ENCODE data around the gene SAMD4A.

Gene SAMD4A

DNA sequence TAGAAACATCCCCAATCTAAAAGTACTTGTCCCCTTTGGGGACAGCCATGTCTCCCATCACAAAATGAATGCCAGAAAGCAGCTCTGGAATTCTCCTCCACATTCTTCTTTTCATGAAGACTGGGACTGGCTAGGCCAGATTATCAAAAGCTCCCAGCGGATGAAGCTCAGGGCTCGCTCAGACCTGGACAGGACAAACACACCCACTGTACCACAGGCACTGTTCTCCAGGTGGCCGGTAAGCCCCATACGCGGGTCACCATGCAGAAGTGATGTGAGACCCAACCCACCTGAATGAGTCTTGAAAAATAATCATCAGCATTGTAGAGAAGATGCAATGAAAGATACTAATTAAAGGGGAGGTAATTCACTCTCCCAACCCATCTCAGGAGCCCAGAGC is 250.6 kb downstream of the SAMD4A start:
- ChIA-PET POLR2A (no interaction called here), CTCF (interaction anchor here (0.8 to 5.4 kb wide), 4 partner anchors 11 to 307 kb away, joined by 3 to 77 read pairs (median 4); partner anchors contain the start of gene CGRRF1)
- no peak for DNase-seq (ENCODE audit: low read depth, low spot score)
- TF ChIP-seq, protein P1, sequence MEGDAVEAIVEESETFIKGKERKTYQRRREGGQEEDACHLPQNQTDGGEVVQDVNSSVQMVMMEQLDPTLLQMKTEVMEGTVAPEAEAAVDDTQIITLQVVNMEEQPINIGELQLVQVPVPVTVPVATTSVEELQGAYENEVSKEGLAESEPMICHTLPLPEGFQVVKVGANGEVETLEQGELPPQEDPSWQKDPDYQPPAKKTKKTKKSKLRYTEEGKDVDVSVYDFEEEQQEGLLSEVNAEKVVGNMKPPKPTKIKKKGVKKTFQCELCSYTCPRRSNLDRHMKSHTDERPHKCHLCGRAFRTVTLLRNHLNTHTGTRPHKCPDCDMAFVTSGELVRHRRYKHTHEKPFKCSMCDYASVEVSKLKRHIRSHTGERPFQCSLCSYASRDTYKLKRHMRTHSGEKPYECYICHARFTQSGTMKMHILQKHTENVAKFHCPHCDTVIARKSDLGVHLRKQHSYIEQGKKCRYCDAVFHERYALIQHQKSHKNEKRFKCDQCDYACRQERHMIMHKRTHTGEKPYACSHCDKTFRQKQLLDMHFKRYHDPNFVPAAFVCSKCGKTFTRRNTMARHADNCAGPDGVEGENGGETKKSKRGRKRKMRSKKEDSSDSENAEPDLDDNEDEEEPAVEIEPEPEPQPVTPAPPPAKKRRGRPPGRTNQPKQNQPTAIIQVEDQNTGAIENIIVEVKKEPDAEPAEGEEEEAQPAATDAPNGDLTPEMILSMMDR (IDR thresholded peaks at IDR 0.05; ENCODE audit: insufficient read depth, low read length, missing control alignments) = no peak
- H3K4me3 ChIP-seq (ENCODE audit: low read depth, low read length) = no peak overlapping the region

- ChIA-PET POLR2A (interaction anchor here (0.9 kb wide), 1 partner anchor 22 kb away, joined by 3 read pairs; no protein-coding TSS in a partner anchor), CTCF (interaction anchor here (0.8 to 5.4 kb wide), 6 partner anchors 12 to 308 kb away, joined by 3 to 77 read pairs (median 4); partner anchors contain the start of gene CGRRF1)
- TF ChIP-seq, protein P1 (IDR thresholded peaks at IDR 0.05; ENCODE audit: insufficient read depth, low read length, missing control alignments) = no peak
- DNase-seq (ENCODE audit: low read depth, low spot score) = peak; percentile 65
- no peak overlapping the region for H3K4me3 ChIP-seq (ENCODE audit: low read depth, low read length)
These were observed 251.5 kb downstream of the SAMD4A start for GRCh38 chr14:54818201-54819133.

- ChIA-PET POLR2A (no interaction called here), CTCF (no interaction called here)
- TF ChIP-seq, protein P1 (IDR thresholded peaks at IDR 0.05; ENCODE audit: insufficient read depth, low read length, missing control alignments) = no peak
- H3K4me3 ChIP-seq (ENCODE audit: low read depth, low read length) = no peak overlapping the region
- no peak for DNase-seq (ENCODE audit: low read depth, low spot score)
These were observed 255.8 kb downstream of the SAMD4A start for GRCh38 chr14:54822685-54823084.

DNA sequence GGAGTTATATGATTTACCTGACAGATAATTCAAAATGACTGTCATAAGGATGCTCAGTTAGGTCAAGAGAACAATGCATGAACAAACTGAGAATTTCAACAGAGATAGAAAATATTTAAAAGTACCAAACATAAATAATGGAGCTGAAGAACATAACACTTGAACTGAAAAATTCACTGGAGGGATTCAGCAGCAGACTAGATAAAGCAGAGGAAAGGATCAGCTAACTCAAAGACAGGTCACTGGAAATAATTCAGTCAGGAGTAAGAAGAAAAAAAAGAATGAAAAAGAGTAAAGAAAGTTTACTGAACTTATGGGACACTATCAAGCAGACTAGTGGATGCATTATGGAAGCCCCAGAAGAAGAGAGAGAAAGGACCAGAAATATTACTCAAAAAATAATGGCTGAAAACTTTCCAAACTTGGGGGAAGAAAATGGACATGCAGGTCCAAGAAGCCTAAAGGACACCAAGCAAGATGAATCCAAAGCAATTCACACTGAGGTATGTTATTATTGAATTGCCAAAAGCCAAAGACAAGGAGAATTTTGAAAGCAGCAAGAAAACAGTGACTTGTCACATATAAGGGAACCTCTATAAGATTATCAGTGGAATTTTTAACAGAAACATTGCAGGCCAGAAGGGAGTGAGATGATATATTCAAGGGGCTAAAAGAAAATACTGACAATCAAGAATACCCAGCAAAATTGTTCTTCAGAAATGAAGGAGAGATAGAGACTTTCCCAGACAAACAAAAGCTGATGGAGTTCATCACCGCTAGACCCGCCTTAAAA is 257.0 kb downstream of the SAMD4A start:
- DNase-seq (ENCODE audit: low read depth, low spot score) = no peak

DNA sequence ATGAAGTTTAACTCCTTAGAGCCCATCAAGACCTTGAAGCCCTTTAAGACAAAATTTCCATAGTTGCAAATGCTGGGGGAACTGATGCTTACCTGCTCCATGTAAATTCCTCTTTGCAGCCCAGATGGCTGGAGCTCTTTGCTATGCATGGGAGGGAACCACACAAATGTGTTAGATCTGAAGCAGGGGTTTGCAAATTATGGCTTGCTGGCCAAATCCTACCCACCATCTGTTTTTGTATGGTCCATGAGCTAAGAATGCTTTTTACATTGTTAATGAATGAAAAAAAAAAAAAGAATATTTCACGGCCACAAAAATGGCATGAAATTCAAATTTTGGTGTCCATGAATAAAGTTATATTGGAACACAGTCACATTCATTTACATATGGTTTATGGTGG is 261.1 kb downstream of the SAMD4A start:
- no peak overlapping the region for H3K4me3 ChIP-seq (ENCODE audit: low read depth, low read length)
- POLR2A ChIA-PET = interaction anchor here (0.7 kb wide), 1 partner anchor 61 kb away, joined by 4 read pairs; no protein-coding TSS in a partner anchor
- TF ChIP-seq, protein P1 (IDR thresholded peaks at IDR 0.05; ENCODE audit: insufficient read depth, low read length, missing control alignments) = no peak
- DNase-seq (ENCODE audit: low read depth, low spot score) = no peak
- CTCF ChIA-PET = interaction anchor here (1.8 kb wide), 1 partner anchor 23 kb away, joined by 5 read pairs; no protein-coding TSS in a partner anchor

More for the DNA sequence above, 257.0 kb downstream of the SAMD4A start:
- H3K4me3 ChIP-seq (ENCODE audit: low read depth, low read length) = no peak overlapping the region
- ChIA-PET POLR2A (no interaction called here), CTCF (no interaction called here)
- TF ChIP-seq, protein P1 (IDR thresholded peaks at IDR 0.05; ENCODE audit: insufficient read depth, low read length, missing control alignments) = no peak

Data from AG04449 (cell line).